GM19324 (cell line): ENCODE results near the gene TMPRSS13.

Experiments
- ATAC-seq: cut with Tn5 transposase; IDR thresholded peaks from one replicate; pipeline ENCODE4 v1.9.1; 2021; ENCODE audit warnings: mild to moderate bottlenecking, moderate library complexity; ENCODE audit not compliant: unreplicated experiment, low FRiP score

TMPRSS13 gene

DNA sequence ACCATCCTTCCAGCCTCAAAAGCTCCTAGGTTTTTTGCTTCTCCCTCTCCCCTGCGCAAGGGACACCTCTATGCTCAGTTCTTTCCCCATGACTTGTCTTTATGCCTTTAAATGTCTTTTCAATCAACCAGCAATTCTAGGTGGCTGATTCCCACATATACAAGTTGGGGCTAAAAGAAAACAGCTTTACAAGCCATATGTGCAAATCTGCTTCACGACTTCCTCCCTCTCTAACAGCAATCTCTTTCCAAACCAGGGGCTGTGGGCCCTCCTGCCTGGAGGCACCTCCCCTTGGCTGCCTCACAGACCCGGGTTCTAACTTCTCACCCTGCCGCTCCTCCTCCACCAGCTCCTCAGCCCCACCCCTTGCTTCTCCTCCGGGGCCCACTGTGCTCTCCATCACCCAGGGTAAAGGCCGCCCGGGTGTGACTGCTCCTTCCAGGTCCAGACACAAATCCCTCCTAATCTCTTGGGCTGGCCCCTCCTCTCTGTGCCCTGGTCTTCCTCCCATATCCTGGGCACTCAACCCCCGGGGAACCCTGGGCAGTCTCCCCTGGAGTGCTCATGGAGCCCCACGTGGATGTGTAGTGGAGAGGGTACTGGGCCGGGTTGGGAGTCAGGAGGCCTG lies 14.1 kb downstream of the TMPRSS13 start:
- ATAC-seq: no peak

DNA sequence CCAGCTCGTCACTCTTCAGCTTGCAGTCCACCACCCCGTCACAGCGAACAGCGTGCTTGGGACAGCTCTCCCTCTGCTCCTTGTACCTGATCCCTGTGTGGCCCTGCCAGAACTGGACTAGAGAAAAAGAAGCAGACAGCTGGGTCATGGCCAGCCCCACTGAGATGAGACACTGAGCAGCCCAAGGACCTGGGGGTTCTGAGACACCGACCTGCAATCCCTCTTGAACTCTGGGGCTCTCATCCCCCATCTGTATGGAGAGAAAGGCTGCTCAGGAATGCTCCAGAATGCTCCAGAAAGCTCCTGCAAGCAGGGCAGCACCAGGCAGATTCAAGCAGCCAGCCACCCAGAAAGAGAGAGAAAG lies 14.8 kb downstream of the TMPRSS13 start:
- no peak for ATAC-seq

DNA sequence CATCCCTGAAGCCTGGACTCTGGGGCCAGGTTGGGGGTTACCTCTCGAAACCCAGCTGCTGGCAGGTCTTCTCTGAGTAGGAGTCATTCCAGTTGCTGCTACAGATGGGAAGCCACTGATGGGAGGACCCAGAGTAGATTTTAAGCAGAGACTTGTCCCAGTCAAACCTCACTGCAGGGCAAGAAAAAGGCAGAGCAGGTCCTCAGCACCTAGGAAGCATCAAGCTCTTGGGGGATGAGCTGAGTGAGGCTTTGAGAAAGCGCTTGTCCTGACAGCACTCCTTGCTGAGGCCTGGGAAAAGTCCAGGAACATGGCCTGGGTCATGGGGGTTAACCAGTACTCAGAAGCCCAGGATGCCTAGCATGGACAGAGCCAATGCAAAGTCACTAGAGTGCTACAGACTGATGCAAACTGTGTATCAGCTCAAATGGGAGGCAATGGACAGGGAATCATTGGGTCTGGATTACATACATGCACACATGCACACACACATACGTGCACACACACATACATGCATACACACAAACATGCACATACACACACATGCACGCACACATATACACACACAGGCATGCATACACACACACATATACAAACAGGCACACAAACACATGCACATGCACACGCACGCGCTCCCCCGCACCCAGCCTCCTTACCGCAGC lies 15.3 kb downstream of the TMPRSS13 start:
- no peak for ATAC-seq

DNA sequence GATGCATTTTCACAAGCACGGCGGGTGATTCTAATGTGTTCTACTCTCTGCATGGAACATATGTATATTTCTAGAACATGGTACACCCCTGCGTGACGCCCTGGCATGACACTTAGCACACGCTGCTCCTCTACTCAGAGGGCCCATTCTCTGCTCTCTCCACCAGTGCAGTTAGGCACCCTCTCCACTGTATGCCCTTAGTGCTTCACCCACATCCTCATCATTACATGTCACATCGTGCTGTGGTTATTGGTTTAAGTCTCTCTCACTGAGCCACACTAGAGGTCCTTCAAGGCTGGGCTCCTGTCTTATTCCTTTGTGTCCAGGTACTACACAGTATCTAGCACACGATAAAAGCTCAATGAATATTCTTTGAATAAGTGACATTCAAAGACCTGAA lies 16.7 kb downstream of the TMPRSS13 start:
- ATAC-seq: no peak

DNA sequence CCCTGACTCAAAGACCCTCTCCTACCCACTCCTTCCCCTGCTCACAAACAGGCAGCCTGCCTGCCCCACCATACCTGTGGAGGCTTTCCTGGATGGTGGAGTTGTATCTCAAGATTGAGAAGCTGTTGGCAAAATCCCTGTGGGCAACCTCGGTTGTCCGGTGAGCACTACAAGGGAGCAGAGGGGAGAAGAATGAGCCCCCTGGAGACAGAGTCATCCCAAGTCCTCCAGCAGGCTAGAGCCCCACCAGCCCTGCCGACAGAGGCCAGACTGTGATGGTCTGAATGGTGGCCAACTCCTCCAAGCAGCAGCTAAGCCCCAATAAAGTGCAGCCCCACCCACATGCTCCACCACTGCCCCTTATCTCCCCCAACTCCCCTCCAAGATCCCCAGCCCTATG lies 17.5 kb downstream of the TMPRSS13 start:
- no peak for ATAC-seq

- ATAC-seq: no peak
Observed at GRCh38 chr11:117910941-117911655, 18.1 kb downstream of the TMPRSS13 start.

- ATAC-seq: no peak
Observed at GRCh38 chr11:117910525-117910924, 18.7 kb downstream of the TMPRSS13 start.

- ATAC-seq: no peak
Observed at GRCh38 chr11:117909611-117910382, 19.4 kb downstream of the TMPRSS13 start.

DNA sequence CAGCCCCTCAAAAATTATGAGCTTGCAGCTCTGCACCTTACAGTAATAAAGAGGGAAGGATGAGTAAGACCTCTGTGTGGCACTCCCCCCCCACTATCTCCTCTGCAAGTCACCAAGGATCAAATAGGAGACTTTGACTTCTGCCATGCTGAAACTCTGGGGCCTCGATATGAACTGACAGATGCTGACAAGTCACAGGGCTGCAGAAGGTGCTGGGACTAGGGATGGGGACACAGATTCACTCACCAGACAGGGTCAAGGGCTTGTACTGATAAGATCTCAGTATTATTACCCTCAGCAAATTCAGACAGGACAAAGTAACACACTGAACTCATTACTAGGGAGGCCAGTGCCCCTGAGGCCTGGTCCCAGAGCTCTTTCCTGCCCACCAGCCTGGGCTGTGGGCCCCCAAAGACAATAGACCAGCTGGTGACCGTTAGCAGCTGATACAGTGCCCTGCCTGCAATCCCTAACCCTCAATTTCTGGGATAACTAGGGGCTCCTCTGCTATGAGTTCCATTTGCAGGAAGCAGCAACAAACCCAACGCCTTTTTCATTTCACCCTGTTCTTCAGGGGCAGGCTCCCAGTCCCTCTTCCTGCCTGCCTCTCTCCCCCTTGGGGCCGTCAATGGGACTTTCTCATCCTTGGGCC lies 20.1 kb downstream of the TMPRSS13 start:
- ATAC-seq: no peak

DNA sequence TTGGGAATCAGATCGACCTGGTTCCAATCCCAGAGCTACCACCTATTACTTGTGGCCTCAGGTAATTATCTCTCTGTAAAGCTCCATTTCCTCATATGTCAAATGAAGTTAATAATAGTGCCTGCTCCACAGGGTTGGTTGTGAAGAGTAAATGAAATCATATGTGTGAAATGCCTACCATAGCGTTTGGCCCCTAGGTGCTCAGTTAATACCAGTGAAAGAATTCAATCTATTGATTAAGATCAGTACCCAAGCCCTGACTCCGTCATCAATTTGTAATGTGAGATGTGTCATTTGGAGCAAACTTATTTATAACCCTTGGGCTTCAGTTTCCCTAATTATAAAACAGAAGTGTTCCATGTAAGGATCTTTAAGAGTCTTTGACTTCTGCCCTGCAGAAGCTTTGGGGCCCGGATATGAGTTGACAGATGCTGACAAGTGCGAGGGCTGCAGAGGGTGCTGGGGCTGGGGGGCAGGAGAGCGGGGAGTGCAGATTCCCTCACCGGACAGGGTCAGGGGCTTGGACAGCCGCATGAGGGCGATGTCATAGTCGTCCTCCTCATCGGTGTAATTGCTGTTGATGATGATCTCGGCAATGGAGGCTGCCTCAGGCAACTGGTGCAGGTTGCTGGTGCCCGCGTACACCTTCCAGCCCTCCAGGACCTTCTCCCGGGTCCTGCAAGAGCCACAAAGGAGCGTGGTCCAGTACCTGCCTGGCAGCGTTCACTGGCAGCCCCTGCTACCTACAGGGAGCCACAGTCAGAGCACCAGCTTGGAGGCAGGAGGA lies 20.9 kb downstream of the TMPRSS13 start:
- ATAC-seq: no peak

DNA sequence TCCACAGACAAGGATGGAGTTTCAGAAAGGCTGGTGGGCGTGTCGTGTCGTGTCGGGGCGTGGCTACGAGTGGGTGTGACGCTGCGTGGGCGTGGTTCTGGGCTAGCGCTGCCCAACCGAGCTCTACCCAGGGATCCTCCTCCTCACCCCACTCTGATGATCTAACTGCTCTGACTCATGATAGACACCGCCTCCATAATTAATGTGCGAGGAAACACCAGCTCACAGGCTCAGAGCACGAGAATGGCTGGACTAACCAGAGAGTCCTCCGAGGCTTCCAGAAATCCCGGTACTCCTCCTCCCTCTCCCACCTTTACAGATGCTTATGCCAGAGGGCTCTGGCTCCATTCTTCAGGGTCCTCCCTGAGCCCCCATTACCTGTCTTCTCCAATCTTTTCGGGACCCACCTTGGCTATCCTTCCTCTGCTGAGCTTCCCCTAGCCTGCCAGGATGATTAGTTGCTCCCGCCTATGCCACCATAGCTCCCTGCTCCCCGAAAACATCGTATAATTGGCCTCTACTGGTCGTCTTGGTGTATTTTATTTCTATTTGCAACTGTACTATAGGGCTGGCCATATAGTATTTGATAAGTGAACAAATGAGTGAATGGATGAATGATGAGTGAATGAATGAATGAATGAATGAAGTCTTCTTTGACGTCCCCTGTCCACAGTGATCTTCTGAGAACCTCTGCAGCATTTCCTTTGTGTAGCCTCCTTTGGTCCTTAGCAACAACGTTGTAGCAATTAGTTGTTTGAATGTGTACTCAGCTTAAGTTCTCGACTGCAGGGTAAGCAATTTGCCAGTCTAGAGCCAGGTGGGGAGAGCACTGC lies 21.7 kb downstream of the TMPRSS13 start:
- ATAC-seq: no peak

- ATAC-seq: no peak
Observed at GRCh38 chr11:117906710-117907109, 22.5 kb downstream of the TMPRSS13 start.

GRCh38 chr11:117906126-117906525 lies 23.1 kb downstream of the TMPRSS13 start:
- ATAC-seq: no peak

DNA sequence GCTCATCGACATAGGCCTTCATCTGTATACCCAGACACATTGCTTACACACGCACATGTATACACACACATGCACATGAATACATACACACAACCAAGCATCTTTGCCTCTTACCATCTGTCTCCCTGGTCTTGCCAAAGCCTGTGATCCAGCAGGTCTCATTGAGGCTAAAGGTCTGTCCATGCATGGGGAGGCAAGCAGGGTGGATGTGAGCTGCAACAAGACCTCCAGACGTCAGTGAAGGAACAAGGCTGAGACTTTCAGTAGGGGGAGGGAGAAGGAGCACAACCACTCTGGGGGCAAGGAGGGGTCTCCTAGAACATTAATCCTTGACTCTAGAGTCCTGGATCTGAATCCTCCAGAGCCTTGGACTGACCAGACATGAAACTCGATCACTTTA lies 23.7 kb downstream of the TMPRSS13 start:
- ATAC-seq: no peak

DNA sequence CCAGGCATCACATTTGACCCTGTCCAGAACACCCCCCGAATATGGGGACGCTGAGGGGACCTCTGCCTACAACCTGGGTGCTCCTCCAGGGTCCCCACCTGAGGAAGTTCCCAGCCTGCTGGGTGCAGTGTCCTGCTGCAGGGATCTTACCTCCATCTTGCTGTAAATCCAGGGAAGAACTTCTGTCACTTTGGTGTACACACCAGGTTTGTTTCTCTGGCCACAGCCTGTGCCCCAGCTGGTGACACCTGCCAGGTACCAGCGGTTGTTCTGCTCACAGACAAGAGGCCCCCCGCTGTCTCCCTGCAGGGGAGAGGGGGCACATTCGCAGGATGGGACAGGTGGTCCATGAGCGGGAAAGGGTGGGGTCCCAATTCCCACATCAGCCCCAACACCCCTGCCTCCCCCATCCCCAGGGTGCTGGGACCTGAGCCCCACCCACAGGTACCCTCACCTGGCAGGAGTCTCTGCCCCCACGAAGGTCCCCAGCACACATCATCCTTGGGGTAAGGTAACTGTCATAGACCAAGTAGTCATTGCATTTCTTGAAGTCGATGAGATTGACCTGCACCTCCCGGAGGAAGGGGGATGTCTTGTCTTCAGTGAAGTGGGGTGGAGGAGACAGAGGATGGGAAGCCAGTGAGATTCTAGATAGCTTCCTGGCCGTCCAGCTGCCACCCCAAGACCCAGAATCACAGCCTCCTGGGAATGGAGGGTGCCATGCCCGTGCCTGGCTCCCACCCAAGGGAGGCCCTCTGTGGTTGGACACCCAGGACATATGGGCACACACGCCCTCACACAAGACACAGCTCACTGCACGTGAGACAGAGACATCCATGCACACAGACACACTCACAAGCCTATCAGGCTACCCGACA lies 25.5 kb downstream of the TMPRSS13 start:
- no peak for ATAC-seq

DNA sequence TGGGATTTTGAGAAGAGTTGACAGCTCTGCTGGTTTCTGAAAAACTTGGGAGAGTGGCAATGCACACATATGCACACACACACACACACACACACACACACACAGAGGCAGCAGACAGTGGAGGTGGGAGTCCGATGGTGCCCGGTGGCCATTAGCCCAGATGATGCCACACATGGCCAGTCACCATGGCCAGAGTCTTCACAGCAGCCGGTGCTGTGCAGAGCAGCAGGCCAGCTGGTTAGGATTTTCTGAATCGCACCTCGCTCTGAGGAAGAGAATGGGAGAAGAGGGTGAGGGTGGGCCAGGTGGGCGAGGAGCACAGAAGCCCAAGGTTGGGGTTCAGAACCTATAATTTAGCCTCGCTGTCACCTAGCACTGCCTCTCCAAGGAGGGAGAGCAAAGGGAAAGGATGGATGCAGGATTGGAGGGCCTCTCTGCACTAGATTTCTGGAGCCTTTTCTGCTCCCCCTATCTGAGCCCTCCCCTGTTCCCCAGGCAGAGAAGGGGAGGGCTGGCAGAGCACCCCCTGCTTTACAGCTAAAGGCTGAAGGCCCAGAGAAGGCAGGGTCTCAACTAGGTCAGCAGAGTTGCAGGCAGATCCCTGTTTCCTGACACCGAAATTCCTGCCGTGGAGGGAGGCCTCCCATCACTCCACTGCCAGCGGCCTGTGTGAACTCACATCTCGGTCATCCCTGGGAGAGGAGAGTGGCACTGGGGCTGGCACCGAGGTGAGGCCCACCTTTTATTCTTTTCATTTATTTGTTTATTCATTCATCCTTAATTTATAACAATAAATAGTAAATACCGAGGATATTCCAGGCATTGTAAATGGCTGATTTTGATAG lies 27.0 kb downstream of the TMPRSS13 start:
- ATAC-seq: no peak

GRCh38 chr11:117901601-117902000 lies 27.6 kb downstream of the TMPRSS13 start:
- no peak for ATAC-seq
